ENCODE results near the gene TMC7.

The TMC7 gene

DNA sequence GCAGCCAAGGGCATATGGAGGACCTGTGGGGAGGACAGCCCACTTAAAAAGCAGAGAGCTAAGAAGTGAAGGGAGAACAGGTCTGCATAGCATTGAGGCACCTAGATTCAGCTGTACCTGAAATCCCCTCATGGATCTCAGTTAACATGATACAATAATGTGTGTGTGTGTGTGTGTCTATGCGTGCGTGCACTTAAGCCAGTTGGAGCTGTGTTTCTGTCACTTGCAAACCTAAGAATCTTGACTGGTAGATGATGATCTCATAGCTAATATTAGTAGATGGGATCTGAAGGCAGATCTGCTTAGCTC lies 128.3 kb downstream of the TMC7 start:
- no peak for DNase-seq (ENCODE audit: extremely low read depth in 1 of 2, low read depth in 1 of 2)
